UCSD-AML1 (cell line): ENCODE measurements around the gene NTN3.
"Not testable (repeated sequence)": the region's sequence is repeated elsewhere in the genome, so short reads cannot be mapped to it uniquely, and the experiment has no call there.

ENCODE experiments used
- DNase-seq: peaks from one replicate; lab custom pipeline; 2025; ENCODE audit not compliant: unreplicated experiment; lab: John Stamatoyannopoulos, UW

The NTN3 gene

GRCh38 chr16:2471016-2471652 is at the start of gene NTN3:
Gene NTN3, plus strand, starts transcription at chr16:2471297. Its CDS starts 405 bp downstream, at chr16:2471702.
- DNase-seq, result no peak

DNA sequence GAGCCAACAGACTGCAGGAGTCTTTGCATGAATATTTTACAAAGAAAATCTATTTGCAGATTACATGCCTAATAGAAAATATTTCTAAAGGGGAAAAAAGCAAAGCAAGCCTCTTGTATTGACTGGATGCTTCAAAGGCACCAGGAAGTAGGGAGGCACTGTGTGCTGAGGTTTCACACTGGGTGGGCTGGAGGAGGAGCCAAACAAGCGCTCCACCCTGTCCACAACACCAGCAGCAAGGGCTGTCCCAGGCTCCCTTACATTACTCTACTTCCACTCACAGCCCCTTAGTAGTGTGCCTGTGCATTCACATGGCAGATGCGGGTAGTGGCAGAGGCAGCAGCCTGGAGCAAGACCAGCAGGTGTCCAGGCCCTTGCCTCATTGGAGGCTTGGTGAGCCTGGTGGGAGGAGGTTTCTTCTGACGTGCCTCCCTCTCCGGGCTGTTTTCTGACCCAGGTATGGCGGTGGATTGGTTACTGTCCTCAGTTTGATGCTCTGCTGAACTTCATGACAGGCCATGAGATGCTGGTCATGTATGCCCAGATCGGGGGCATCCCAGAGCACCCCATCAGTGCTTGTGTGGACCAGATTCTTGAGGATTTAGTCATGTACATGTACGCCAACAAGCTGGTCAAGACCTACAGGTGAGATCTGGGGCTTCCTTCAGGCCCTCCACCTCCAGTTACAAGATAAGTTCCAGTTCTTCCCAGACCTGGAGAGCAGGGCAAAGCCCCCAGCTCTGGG is 48.8 kb upstream of the NTN3 start:
- DNase-seq, result no peak

DNA sequence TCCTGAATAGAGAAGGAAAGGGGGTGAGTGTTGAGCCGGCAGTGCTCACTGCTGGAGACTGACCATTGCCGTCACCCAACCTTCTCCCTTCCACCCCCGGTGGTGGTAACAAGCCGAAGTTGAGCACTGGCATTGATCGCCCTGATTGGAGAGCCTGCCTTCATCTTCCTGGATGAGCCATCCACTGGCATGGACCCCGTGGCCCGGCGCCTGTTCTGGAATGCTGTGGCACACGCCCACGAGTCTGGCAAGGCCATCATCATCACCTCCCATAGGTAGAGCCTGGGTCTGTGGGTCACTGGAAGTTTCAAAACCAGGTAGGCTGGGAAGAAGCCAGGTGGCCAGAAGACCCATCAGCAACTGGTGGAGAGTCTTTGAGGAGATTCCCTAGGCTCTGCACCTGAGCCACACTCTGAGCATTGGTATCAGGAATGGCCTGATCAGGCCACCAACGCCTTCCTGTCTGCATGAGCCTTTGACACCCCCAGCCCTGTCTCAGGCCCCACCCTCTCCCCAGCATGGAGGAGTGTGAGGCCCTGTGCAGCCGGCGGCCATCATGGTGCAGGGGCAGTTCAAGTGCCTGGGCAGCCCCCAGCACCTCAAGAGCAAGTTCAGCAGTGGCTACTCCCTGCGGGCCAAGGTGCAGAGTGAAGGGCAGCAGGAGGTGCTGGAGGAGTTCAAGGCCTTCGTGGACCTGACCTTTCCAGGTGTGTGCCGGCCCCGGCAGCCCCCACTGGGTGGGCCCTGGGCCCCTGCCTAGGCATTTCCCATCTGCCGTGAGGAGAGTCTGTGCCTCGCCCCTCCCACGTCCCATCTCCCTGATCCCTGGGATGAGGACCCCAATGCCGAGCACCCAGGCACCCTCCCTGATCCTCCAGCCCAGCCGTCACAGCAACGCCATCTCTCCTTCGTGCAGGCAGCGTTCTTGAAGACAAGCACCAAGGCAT is 46.8 kb upstream of the NTN3 start:
- DNase-seq, result no peak

DNA sequence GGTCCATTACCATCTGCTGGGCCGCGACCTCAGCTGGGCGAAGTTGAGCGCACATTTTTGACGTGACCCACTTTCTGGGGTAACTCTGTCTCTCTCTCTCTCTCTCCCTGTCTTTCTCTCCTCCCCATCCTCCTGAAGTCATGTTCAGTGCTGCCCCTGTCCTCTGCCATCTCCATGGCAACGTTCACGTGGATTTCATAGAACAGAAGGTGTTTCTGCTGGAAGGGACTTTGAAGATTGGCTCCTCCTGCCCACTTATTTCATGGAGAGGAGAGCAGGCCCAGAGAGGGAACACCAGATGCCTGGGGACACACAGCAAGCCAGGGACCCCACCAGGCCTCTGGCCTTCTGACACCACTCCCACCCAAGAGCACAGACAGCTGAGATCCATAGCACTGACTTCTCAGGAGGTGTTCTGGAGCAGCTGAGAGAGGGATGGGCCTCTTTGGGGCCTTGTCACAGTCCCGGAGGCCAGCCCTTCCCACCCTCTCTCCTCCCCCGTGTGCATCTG is 46.0 kb upstream of the NTN3 start:
- no peak for DNase-seq

DNA sequence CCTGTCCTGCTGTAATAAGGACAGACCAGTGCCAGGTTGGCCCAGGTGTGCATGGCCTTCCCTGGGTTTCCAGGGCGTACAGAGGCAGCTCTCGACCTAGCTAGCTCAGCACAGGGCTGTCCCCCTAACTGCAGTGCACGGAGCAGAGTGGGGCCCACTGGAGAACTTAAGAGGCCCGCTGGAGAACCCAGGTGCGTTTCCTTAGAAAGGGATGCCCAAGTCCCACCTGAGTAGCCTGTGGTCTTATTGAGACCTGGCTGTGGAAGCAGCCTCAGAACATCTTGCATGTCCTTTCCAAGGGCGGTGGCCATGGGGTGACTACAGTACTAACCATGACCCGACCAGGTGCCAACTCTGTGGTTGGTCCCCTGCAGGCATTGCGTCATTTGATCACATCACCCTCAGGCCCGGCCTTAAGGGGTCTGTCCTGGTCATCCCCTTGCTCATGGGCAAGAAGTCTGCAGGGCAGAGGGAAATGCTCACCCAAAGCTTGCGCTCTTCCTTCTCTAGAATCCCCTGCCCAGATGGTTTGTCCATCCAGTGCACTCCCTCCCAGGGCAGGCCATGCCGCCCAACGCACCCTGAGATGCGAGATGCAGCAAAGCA is 45.2 kb upstream of the NTN3 start:
- DNase-seq, result no peak

- DNase-seq, result no peak
Measured at GRCh38 chr16:2426941-2427361, 44.1 kb upstream of the NTN3 start.

DNA sequence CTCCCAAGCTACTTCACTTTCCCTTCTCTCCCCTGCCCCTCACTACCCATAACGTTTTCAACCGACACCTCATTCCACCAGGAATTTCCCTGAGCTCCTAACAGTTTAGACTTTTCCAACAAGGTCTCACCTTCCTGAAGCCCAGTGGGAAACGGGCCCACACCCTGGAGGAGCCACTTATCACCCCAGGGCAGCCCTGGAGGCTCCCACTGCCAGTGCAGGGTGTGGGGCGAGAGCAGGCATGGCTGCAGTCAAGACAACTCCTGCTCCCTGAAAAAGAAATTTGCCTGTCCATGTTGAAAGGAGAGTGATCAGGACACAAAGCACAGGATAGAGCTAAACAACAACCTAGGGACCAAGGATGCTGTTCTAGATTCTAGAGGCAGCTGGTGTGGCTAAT is 43.6 kb upstream of the NTN3 start:
- no peak for DNase-seq

DNA sequence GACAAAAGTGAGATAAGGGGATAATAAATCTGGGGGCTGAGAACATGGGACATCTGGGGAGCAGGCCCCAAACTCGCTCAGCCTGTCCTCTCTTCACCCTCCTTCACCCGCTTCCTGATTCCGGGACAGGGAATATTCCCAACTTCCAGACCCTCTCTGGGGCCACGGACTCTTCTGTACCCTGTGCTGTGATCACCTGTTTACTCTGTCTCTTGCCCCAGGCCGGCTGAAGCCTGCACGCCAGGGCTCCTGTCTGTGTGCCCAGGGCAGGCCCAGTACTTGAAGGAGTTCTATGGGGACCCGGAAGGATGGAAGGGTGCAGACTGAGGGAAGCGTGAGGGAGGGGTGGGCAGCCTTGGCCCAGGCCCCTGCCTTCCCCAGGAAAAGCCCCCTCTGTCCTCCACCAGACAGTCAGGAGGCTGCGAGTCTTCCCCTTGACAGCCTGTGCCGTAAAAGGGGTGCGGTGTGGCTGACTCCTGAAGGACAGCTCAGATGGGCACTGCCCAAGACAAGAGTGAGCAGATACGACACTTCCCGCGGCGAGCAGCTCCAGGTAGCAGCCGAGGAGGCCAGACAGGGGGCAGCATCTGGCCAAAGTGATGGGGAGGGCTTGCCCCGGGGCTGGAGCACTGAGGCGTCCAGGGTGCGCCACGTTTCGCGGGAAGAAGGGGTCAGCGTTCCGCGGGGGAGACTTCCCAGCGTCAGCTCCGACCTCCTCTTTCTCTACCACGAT is 42.9 kb upstream of the NTN3 start:
- no peak for DNase-seq

DNA sequence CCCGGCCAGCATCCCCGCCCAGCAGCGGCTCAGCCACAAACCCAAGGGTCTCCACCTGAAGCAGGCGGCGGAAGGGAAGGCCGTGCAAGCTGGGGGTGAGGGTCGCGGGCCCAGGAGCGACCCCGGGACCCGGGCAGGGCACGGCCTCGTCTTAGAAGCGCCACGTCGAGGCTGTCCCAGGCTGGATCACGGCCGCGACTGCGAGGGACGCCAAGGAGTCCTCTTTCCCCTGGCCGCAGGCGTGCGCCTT is 42.4 kb upstream of the NTN3 start:
- no peak for DNase-seq

- DNase-seq, result peak; percentile 97
Measured at GRCh38 chr16:2429034-2429770, 41.9 kb upstream of the NTN3 start, which contains the start of gene CCNF. Gene CCNF, plus strand, starts transcription at chr16:2429447. Its CDS starts 35 bp downstream, at chr16:2429482.

GRCh38 chr16:2429771-2430663 is 41.1 kb upstream of the NTN3 start:
- DNase-seq, result no peak

GRCh38 chr16:2432286-2432685 is 38.8 kb upstream of the NTN3 start:
- no peak for DNase-seq

DNA sequence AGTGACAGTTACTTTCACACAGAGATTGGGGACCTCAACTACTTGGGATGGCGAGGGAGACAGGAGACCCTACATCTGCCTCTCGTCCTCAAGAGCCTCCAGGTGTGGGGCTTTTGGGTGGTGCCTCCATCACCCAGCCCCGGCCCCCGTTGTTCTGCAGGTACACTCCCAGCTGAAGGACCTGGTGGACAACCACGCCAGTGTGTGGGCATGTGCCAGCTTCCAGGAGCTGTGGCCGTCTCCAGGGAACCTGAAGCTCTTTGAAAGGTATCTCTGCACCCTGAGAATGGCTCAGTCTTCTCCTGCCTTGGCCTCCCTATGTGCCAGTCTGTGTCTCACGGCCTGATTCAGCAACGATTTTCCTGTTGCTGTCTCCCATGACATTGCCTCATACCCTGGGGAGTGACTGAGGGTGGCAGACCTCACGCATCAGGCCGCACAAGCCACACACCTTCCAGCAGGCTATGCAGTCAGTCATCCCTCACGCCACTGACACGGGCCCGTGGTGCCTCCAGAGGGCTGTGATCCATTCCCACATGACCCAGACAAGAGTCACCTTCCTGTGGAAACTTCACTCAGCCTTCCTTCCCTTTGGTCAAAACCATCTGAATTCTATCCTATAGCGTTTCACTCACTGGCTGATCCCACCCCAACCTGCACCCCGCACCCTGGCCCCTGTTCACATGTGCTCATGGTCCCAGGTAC is 38.1 kb upstream of the NTN3 start:
- DNase-seq, result no peak

DNA sequence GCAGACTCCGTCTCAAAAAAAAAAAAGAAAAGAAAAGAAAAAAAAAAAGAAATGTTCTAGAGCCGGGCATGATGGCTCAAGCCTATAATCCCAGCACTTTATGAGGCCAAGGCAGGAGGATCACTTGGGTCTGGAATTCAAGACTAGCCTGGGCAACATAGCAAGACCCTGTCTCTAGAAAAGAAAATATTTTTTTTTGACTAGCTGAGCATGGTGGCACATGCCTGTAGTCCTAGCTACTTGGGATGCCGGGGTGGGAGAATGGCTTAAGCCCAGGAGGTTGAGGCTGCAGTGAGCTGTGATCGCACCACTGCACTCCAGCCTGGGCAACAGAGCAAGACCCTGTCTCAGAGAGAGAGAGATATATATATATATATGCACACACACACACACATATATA is 35.9 kb upstream of the NTN3 start:
- DNase-seq, result not testable (repeated sequence)

GRCh38 chr16:2436110-2436509 is 35.0 kb upstream of the NTN3 start:
- DNase-seq, result no peak

GRCh38 chr16:2437032-2437790 is 33.9 kb upstream of the NTN3 start:
- no peak for DNase-seq

DNA sequence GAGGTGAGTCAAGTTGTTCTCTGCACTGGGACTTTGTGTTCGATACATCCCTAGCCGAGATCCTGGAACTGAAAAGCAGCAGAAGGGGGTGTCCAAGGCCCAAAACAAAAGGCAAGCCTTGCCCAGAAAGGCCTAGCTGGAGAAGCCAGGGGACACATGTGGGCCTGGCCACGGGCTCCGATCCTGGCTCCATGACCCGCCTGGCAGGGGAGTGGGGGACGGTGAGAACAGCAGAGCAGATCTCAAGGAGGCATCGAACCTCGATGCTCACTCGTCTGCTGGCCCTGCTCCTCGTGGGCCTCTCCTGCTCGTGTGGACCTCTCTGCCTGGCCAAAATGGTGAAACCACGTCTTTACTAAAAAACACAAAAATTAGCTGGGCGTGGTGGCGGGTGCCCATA is 33.0 kb upstream of the NTN3 start:
- DNase-seq, result no peak

GRCh38 chr16:2439598-2439997 is 31.5 kb upstream of the NTN3 start:
- no peak for DNase-seq
